ENCODE data around the gene TALDO1. TPM values are rescaled to one million over a fixed set of nuclear protein-coding genes. Genes with fewer than 3 reads are reported as not detected.

TALDO1 gene
- total and polyA plus RNA-seq, 2 of the 8 experiments (the other 6 are each of a cell fraction or from before 2014, with no cell fraction given) = 265 to 308 TPM

GRCh38 chr11:771617-772204, 24.4 kb downstream of the TALDO1 start:
- Histone ChIP-seq H2BK20ac (ENCODE audit: low read length) (no peak overlapping the region), H3K27me3 (replicated peaks in 1 of 4; ENCODE audit: control insufficient read depth in 3 of 4, extremely low read depth in 1 of 4, insufficient read depth in 3 of 4, low read length in 3 of 4) (no peaks in the 10 kb centered on the region), H3K14ac (ENCODE audit: insufficient read length) (no peak overlapping the region), H3K4ac (replicated peaks; ENCODE audit: insufficient read length, low read depth, low read length) (no peak overlapping the region), H4K5ac (ENCODE audit: insufficient read length, low read depth, low read length) (no peak overlapping the region), H3K4me1 (replicated peaks in 1 of 4; ENCODE audit: control insufficient read depth in 3 of 4, insufficient read depth in 4 of 4, low read length in 3 of 4) (peaks cover 0 to 10% (median 5%) of the 10 kb centered on the region in 4 experiments; a peak in 5 of 7 replicates), H2BK120ac (replicated peaks; ENCODE audit: low read depth, low read length) (no peak overlapping the region), H4K20me1 (replicated peaks in 1 of 2; ENCODE audit: control insufficient read depth in 1 of 2, insufficient read depth in 2 of 2, low read length in 2 of 2) (peaks cover 16 to 31% of the 10 kb centered on the region in 2 experiments), H3K56ac (replicated peaks; ENCODE audit: insufficient read length, low read depth, low read length) (no peak overlapping the region), H2AFZ (ENCODE audit: low read length) (no peak overlapping the region), H2BK15ac (ENCODE audit: low read length) (no peak overlapping the region), H3K4me3 (ENCODE audit: extremely low read depth in 1 of 4, insufficient read depth in 2 of 4, low read depth in 3 of 4, low read length in 4 of 4) (no peak overlapping the region), H2AK5ac (ENCODE audit: low read depth, low read length) (no peak overlapping the region), H3K18ac (ENCODE audit: extremely low read depth, low read length) (no peak overlapping the region), H2BK12ac (ENCODE audit: low read depth, low read length) (no peak overlapping the region), H3K9ac (replicated peaks in 1 of 4; ENCODE audit: extremely low read depth in 1 of 4, low read depth in 3 of 4, low read length in 3 of 4) (no peak overlapping the region), H3K36me3 (ENCODE audit: control insufficient read depth in 2 of 4, insufficient read depth in 4 of 4, low read length in 3 of 4) (peaks cover 7 to 24% (median 19%) of the 10 kb centered on the region in 4 experiments; a peak in 7 of 8 replicates), H3K23me2 (ENCODE audit: low read depth, low read length) (peaks cover 4% of the 10 kb centered on the region; the same call in 1 of the 2 replicates), H4K91ac (replicated peaks; ENCODE audit: insufficient read length, low read length) (no peak overlapping the region), H3K4me2 (ENCODE audit: insufficient read depth in 1 of 2, low read depth in 2 of 2, low read length in 2 of 2) (no peak overlapping the region), H3K9me3 (ENCODE audit: insufficient read depth in 2 of 2, low read depth in 1 of 2, low read length in 1 of 2) (no peaks in the 10 kb centered on the region), H4K8ac (ENCODE audit: extremely low read depth, insufficient read depth, low read length) (no peak overlapping the region), H3K79me2 (ENCODE audit: control insufficient read depth in 1 of 2, insufficient read depth in 2 of 2, low read length in 2 of 2) (peaks cover 7 to 41% of the 10 kb centered on the region in 2 experiments; a peak in 3 of 4 replicates), H2BK5ac (ENCODE audit: low read depth, low read length) (no peak overlapping the region), H3K79me1 (ENCODE audit: low read depth, low read length) (peaks cover 6% of the 10 kb centered on the region; the same call in 1 of the 2 replicates), H3K27ac (ENCODE audit: low read depth, low read length) (no peak overlapping the region), H3K23ac (ENCODE audit: insufficient read length) (no peak overlapping the region)
- WGBS, 2 experiments (ENCODE audit: extremely low coverage in 1 of 2, insufficient coverage in 1 of 2, insufficient read length in 1 of 2, insufficient replicate concordance in 2 of 2, low coverage in 1 of 2, low lambda C conversion rate in 2 of 2, missing lambda C conversion rate in 1 of 2) = 87% methylated on average over 15 of the region's 15 CpGs; no CpG with 5 or more reads in 1 of the 2 experiments
- ChIA-PET CTCF (ENCODE audit: partially characterized antibody) (interaction anchor here (1.2 to 2.6 kb wide), 3 partner anchors 14 to 48 kb away, joined by 3 to 7 read pairs (median 6); no protein-coding TSS in a partner anchor), POLR2A (ENCODE audit: partially characterized antibody) (interaction anchor here (0.7 to 35.3 kb wide), 8 partner anchors 11 to 131 kb away, joined by 3 to 636 read pairs (median 4); partner anchors contain the start of gene TALDO1)
- FAIRE-seq (no peak), DNase-seq (ENCODE audit: low read depth in 1 of 2, low spot score in 2 of 2) (no peak)
- TF ChIP-seq YY1 (IDR thresholded peaks at IDR 0.05; ENCODE audit: low read depth, low read length) = no peak
- no peak for TF ChIP-seq JUND (IDR thresholded peaks at IDR 0.05; ENCODE audit: low read length)
- no peak for TF ChIP-seq ASH2L (IDR thresholded peaks at IDR 0.05; ENCODE audit: low read length)
- TF ChIP-seq, protein P1, sequence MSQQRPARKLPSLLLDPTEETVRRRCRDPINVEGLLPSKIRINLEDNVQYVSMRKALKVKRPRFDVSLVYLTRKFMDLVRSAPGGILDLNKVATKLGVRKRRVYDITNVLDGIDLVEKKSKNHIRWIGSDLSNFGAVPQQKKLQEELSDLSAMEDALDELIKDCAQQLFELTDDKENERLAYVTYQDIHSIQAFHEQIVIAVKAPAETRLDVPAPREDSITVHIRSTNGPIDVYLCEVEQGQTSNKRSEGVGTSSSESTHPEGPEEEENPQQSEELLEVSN (IDR thresholded peaks at IDR 0.05) = no peak
- TF ChIP-seq SUZ12 (IDR thresholded peaks at IDR 0.05; ENCODE audit: low read length) = no peak
- TF ChIP-seq RNF2 (IDR thresholded peaks at IDR 0.05; ENCODE audit: borderline replicate concordance, low read depth, low read length, missing control alignments, poor library complexity, severe bottlenecking) = no peak
- no peak; a peak in 1 of 3 replicates for TF ChIP-seq POLR2A (IDR thresholded peaks at IDR 0.05; ENCODE audit: control extremely low read depth in 1 of 2, low read depth in 2 of 2, low read length in 2 of 2)
- TF ChIP-seq ATF3 (IDR thresholded peaks at IDR 0.05; ENCODE audit: insufficient read depth, low read depth, low read length) = no peak
- TF ChIP-seq USF2 (IDR thresholded peaks at IDR 0.05; ENCODE audit: low read length) = no peak

Measured in H1 (cell line).